OCI-LY3 (cell line): Measurements from ENCODE around the gene PARD3.

Experiments
- H2AFZ ChIP-seq: fragments of 200-600, 300-600 bp; shearing (Covaris generic); 2 replicates; pipeline ENCODE4 v1.6.0; 2014; ENCODE audit warnings: antibody characterized with exemption, low read depth, low read length
- H3K27ac ChIP-seq: fragments of 200-600, 300-600 bp; sonication (generic); 2 replicates; pipeline ENCODE4 v1.5.1; 2014; ENCODE audit warnings: mild to moderate bottlenecking, low read length, moderate library complexity, mixed read lengths
- H3K27me3 ChIP-seq: fragments of 200-600, 300-600 bp; sonication (generic); 2 replicates; pipeline ENCODE4 v1.6.1; 2014; ENCODE audit warnings: low read depth, low read length, mixed read lengths
- H3K36me3 ChIP-seq: fragments of 200-600, 300-600 bp; sonication (generic); replicated peaks from 2 replicates; pipeline ENCODE3; 2014; ENCODE audit warnings: low read depth, low read length, mixed read lengths
- H3K4me1 ChIP-seq: fragments of 300-600, 200-600 bp; sonication (generic); 2 replicates; pipeline ENCODE4 v1.6.1; 2014; ENCODE audit warnings: low read length, mixed read lengths
- H3K4me2 ChIP-seq: fragments of 200-600, 300-600 bp; sonication (generic); 2 replicates; pipeline ENCODE4 v1.6.1; 2014; ENCODE audit warnings: low read length, mixed read lengths
- H3K4me3 ChIP-seq: fragments of 300-600, 200-600 bp; sonication (generic); 2 replicates; pipeline ENCODE4 v1.5.1; 2014; ENCODE audit warnings: antibody characterized with exemption, mild to moderate bottlenecking, low read length, moderate library complexity
- H3K79me2 ChIP-seq: fragments of 300-600, 200-600 bp; shearing (Covaris generic); 2 replicates; pipeline ENCODE4 v1.6.1; 2014; ENCODE audit warnings: mild to moderate bottlenecking, low read length, mixed read lengths
- H3K9ac ChIP-seq: fragments of 300-600, 200-600 bp; shearing (Covaris generic); 2 replicates; pipeline ENCODE4 v1.6.0; 2014; ENCODE audit warnings: mild to moderate bottlenecking, low read length, moderate library complexity
- H3K9me3 ChIP-seq: fragments of 200-600, 300-600 bp; shearing (Covaris generic); 2 replicates; pipeline ENCODE4 v1.6.1; 2014; ENCODE audit warnings: low read length, mixed read lengths; ENCODE audit not compliant: insufficient read depth
- H4K20me1 ChIP-seq: fragments of 200-600, 300-600 bp; sonication (generic); 2 replicates; pipeline ENCODE4 v1.6.1; 2016; ENCODE audit warnings: low read length, mixed read lengths; ENCODE audit not compliant: insufficient read depth
- EZH2phosphoT487 ChIP-seq: fragments of 200-600 bp; shearing (Covaris generic); IDR thresholded peaks from 2 replicates; pipeline ENCODE4 v1.6.1; 2018; ENCODE audit warnings: antibody characterized with exemption, mixed run types, low read depth
- TF ChIP-seq, protein P1 (sequence below): fragments of 200-600, 300-600 bp; sonication (generic); IDR thresholded peaks from 2 replicates; pipeline ENCODE4 v1.5.1; 2014; ENCODE audit warnings: antibody characterized with exemption, low read length, low read depth

PARD3 gene

DNA sequence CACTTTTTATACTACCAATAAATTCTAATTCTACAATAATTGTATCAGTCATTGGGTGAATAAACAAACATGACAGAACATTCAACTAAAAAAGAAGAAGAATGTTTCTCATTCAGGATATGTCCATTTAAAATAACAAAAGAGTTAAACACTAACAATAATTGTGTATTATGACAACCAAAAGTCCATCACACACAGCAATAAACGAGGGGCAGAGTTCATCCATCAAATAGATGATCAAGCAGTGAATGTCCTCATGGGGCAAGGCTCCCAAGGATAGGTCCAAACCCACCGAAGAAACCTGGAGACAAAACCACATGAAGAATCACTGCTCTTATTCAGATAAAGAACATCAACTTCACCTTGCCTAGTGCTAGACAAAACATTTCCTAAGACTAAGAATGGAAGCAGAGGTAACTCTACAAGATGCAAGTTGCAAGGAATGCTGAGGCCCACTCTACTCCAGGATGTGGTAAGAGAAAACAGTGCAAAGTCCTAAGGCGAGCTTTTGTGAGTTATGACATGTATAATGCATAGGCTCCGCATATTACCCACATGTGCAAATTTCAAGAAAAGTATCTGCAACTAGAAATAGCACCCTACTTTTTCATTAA lies 115.1 kb downstream of the PARD3 start:
- no peaks in the 10 kb centered on the region for H3K79me2 ChIP-seq
- no peaks in the 10 kb centered on the region for H3K4me1 ChIP-seq

DNA sequence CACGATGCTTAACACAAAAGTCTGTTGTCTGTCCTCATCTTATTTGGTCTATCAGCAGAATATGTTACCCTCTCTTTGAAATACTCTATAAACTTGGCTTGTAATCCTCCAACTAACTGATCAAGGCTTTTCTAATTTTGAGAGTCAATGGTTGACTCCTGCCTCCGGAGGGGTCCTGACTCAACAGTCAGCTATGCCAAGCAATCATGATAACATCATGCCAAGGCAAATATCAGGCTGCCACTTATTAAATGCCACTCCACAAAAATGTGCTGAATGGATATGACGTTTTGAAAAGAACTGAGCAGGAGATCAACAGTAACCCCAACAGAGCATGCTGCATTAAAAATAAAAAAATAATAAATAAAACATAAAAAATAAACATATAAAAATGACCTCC lies 116.1 kb downstream of the PARD3 start:
- TF ChIP-seq, protein P1, sequence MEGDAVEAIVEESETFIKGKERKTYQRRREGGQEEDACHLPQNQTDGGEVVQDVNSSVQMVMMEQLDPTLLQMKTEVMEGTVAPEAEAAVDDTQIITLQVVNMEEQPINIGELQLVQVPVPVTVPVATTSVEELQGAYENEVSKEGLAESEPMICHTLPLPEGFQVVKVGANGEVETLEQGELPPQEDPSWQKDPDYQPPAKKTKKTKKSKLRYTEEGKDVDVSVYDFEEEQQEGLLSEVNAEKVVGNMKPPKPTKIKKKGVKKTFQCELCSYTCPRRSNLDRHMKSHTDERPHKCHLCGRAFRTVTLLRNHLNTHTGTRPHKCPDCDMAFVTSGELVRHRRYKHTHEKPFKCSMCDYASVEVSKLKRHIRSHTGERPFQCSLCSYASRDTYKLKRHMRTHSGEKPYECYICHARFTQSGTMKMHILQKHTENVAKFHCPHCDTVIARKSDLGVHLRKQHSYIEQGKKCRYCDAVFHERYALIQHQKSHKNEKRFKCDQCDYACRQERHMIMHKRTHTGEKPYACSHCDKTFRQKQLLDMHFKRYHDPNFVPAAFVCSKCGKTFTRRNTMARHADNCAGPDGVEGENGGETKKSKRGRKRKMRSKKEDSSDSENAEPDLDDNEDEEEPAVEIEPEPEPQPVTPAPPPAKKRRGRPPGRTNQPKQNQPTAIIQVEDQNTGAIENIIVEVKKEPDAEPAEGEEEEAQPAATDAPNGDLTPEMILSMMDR: no peak
- TF ChIP-seq EZH2phosphoT487: no peak
- Histone ChIP-seq H3K36me3 (no peaks in the 10 kb centered on the region), H3K27ac (no peak overlapping the region), H3K4me3 (no peak overlapping the region), H3K4me1 (no peaks in the 10 kb centered on the region), H3K9ac (no peak overlapping the region), H3K27me3 (no peaks in the 10 kb centered on the region), H4K20me1 (no peaks in the 10 kb centered on the region), H3K9me3 (no peaks in the 10 kb centered on the region), H3K4me2 (no peak overlapping the region), H3K79me2 (no peaks in the 10 kb centered on the region), H2AFZ (no peak overlapping the region)

More for the DNA sequence above, 115.1 kb downstream of the PARD3 start:
- H4K20me1 ChIP-seq: no peaks in the 10 kb centered on the region
- H3K27ac ChIP-seq: no peak overlapping the region
- H3K4me3 ChIP-seq: no peak overlapping the region
- TF ChIP-seq, protein P1: no peak
- TF ChIP-seq EZH2phosphoT487: no peak
- H3K9ac ChIP-seq: no peak overlapping the region
- no peak overlapping the region for H2AFZ ChIP-seq
- H3K36me3 ChIP-seq: no peaks in the 10 kb centered on the region
- no peak overlapping the region for H3K4me2 ChIP-seq
- no peaks in the 10 kb centered on the region for H3K27me3 ChIP-seq
- H3K9me3 ChIP-seq: no peaks in the 10 kb centered on the region

- no peak for TF ChIP-seq EZH2phosphoT487
- TF ChIP-seq, protein P1: no peak
- no peaks in the 10 kb centered on the region for H4K20me1 ChIP-seq
- H3K4me1 ChIP-seq: no peaks in the 10 kb centered on the region
- no peak overlapping the region for H3K4me3 ChIP-seq
- H3K4me2 ChIP-seq: no peak overlapping the region
- no peaks in the 10 kb centered on the region for H3K9me3 ChIP-seq
- H2AFZ ChIP-seq: no peak overlapping the region
- H3K36me3 ChIP-seq: no peaks in the 10 kb centered on the region
- no peaks in the 10 kb centered on the region for H3K27me3 ChIP-seq
- no peak overlapping the region for H3K27ac ChIP-seq
- no peaks in the 10 kb centered on the region for H3K79me2 ChIP-seq
- no peak overlapping the region for H3K9ac ChIP-seq
These were observed 116.8 kb downstream of the PARD3 start for GRCh38 chr10:34698248-34698831.

- Histone ChIP-seq H3K9me3 (no peaks in the 10 kb centered on the region), H3K27me3 (no peaks in the 10 kb centered on the region), H3K79me2 (no peaks in the 10 kb centered on the region), H3K36me3 (no peaks in the 10 kb centered on the region), H4K20me1 (no peaks in the 10 kb centered on the region), H3K27ac (no peak overlapping the region), H2AFZ (no peak overlapping the region), H3K4me3 (no peak overlapping the region), H3K4me1 (no peaks in the 10 kb centered on the region), H3K4me2 (no peak overlapping the region), H3K9ac (no peak overlapping the region)
- TF ChIP-seq, protein P1: no peak
- no peak for TF ChIP-seq EZH2phosphoT487
These were observed 117.5 kb downstream of the PARD3 start for GRCh38 chr10:34697351-34698247.
